GM18508 (cell line): Measurements from ENCODE around the gene LRRC4C.
A peak's percentile ranks its signal among the peaks of the same experiment; 100 is the strongest.

Experiments
- ATAC-seq: cut with Tn5 transposase; IDR thresholded peaks from one replicate; pipeline ENCODE4 v1.9.1; 2021; ENCODE audit warnings: moderate number of reproducible peaks; ENCODE audit not compliant: insufficient read depth, unreplicated experiment

LRRC4C gene

DNA sequence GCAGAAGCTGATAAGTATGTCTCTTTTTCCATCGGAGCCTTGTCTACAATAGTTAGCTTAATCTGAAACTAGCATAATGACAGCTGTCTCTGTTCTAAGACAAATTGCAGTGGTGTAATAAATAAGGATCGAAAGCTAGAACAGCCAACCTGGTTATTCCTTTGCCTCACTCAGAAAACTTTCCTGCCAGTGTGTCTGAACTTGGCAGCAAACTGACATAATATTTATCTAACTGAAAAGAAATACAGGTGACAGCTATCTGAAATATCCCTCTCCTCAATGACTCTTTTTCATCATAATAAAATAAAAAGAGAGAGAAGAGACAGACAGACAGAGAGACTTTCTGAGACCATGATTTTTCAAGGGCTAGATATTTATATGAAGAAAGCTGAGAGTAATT lies 642.5 kb downstream of the LRRC4C start:
- no peak for ATAC-seq

DNA sequence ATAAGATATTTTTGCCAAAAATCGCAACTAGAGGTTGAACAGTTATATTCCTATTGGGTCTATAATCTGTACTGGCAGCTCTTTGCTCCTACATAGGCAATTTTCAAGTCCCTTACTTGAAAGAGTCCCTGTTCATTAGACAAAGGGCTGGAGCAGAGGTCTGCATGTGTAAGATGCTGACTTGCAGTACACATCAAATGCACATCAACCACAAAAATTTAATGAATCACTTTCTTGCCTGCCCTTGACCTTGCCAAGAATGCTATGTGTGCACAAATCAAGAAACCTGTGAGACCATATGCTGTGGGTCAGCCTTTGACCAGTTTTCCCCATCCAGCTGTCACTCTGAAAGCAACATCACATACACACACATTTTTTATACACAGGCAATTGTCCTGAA lies 661.5 kb downstream of the LRRC4C start:
- ATAC-seq, result no peak

DNA sequence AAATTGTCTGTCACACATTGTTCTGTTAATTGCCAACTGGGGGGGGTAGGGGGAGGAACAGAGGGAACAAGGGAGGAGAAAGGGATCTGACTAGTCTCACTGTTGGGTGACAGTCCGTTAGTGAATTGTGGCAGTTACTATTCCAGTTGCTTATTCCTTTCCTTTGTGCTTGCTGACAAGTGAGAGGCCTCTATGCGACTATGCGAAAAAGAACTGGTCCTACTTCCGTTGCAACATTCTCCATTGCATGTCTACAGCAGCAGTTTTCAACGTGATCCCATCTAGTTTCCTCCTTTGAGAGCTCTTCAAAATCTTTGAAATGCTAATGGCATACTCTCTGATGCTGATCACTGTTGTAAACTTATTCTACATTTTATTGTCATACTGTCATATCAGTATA lies 672.2 kb downstream of the LRRC4C start:
- no peak for ATAC-seq

DNA sequence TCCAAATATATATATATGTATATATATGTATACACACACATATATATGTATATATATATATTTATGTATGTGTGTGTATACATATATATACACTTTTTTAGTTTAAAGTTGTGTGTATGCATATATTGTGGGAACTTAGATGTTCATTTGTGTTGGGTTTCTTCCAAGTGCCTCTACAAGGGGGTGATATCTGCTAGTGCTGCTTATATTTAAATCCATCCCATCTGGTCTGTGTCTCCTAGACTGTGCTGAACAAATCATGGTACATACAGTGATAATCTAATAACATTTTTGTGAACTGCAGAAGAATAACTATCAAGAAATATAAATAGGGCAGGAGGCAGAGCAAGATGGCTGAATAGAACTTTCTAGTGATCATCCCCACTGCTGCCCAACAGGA lies 696.4 kb downstream of the LRRC4C start:
- no peak for ATAC-seq

DNA sequence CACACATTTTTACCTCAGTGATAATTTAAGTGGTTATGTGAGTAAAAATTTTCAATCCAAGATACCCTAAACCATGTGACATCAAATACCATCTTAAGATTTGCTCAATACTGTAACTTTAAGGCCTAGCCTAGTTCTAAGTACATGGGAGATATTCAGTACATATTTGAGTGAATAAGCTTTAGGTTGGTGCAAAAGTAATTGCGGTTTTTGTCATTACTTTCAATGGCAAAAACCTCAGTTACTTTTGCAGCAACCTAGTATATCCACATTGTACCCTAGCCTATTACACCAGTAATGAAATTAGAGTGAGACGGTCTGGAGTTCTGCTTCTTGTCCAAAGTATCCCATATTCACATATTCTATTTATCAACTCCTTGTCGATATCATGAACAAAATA lies 700.1 kb downstream of the LRRC4C start:
- no peak for ATAC-seq

DNA sequence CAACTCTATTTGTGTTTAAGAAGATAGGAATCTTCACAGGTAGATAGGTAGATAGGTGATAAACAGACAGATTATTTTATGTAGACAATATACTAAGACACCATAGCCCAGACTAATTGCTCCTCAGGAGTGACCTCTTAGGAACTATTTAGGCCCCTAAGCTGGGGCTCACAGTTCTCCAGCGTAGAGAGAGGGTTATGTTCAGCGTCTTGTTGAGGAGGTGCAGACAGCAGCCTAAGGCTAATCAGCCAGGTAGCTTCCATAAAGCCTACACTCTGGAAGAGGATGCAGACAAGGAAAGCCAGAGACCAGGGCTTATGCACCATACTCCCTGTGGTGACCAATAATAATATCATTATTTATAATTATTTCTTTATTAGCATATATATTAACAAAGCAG lies 705.2 kb downstream of the LRRC4C start:
- ATAC-seq, result no peak

DNA sequence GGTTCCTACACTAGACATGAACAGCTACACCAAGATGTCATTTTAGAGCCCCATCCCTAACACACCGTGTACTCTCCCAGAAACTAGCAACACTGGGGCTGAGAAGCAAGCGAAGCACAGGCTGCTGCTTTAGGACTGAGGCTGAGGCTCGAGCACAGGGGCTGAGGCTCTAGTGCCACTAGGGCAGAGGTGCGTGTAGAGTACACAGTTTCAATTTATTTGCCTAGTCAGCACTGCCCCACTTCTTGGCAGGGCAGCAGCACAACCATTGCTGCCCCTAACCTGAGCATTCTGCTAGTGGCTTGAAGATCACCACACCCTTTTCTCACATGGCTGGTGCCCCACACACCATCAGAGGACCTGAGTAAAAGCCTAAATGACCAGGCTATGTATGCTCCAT lies 713.2 kb downstream of the LRRC4C start:
- ATAC-seq, result no peak

DNA sequence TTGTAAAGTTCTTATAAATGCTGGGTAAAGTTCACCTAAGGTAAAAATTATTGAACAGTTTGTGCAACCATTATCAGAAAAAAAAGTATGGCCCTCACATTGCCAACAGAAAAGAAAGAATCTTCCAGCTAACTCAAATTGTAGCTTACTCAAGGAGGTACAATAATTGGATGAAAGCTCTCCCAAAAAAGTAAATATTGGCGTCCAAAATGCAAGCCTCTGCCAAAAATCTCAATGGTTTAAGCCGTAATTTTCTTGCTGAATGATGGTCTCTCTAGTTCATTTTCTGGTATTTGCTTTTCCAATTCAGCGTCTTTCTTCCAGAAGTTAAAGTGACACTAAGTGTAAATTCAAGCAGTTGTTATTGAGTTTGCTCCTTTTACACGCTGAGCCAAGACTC lies 727.3 kb downstream of the LRRC4C start:
- ATAC-seq, result no peak

DNA sequence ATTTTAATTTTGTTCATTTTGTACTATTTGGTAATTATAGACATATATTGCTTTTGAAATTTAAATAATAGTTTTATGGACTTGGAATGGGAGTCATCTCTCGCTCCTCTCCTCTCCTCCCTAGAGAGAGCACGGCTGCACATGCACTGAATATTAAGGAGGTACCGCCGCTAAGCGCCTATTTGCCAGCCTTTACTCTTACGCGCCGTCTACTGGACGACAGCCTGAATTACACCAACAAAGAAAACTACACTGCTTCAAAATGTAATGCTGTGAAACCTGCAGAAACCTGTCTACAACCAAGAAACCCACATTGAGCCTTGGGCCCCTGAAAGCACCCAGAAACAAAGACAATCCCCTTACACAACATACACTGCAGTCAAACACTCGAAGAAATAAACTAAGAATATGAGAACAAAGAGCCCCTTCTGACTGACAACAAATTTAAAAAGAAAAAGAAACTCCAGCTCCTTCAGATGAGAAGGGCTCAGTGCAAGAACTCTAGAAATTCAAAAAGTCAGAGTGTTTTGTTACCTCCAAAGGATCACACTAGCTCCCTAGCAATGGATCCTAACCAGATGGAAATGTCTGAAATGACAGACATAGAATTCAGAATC lies 737.2 kb downstream of the LRRC4C start:
- no peak for ATAC-seq

DNA sequence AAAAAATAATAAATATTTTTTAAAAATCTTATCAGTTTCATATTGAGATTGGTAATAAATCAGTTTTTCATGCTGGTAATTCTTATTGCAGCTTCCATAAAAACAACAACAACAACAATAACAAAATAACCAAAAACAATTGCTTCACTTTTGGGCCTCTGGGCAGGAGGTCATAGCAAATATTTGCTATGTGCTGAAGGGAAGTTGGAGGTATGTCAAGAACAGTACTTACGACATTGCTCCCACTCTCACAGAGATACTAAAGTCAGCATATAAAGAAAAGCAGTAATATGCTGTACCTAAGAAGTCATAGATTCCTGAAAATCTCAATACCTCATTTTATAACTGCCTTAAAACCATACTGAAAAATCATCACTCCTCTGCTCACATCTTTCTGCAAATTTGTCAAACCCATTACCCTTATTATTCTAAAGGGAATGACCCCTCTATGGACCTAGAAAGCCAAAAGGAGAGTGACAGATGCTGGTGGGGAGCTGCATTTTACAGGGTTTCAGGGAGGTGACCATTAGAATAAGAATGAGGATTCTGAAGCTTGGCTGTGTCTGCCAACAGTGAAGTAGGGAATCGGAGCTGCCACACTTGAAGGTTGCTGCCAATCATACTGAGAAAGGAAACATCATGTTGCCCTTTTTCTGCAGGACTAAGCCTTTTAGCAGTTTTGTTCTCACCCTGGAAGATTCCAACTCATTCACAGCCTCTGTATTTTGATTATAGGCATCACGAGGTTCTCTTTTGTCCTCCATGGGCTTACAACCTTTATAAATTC lies 742.9 kb downstream of the LRRC4C start:
- ATAC-seq, result no peak

DNA sequence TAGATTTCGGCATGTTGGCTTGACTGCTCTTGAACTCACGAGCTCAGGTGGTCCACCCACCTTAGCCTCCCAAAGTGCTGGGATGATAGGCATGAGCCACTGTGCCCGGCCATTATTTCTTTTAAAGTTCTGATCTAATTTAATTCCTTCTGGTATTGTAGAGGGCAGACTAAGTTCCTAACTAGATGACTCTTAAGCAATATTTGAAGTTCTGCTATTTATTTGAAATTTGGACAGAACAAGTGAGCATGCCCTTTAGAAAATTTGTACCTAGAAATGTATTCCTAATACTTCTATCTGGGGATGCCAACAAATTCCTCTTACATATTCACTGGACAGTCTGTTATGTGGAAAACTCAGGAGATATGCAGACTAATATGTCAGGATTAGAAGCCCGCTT lies 746.4 kb downstream of the LRRC4C start:
- ATAC-seq, result no peak

DNA sequence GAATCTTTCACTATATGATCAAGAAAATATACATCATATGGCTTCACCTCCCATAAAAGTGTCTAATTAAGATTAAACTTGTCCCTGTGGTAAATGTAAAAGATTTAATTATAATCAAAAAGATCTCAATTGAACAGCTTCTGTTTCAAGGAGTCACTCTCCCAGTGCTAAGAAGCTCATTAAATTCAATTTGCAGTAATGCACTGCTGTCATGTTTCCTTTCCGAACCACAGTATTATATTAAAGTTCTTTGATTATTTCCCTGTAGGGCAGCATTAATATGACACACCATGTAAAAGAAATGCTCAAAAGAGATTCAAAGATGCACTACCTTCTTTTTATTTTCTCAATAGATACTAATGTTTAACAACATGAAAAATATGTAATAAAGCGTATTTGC lies 758.4 kb downstream of the LRRC4C start:
- no peak for ATAC-seq

DNA sequence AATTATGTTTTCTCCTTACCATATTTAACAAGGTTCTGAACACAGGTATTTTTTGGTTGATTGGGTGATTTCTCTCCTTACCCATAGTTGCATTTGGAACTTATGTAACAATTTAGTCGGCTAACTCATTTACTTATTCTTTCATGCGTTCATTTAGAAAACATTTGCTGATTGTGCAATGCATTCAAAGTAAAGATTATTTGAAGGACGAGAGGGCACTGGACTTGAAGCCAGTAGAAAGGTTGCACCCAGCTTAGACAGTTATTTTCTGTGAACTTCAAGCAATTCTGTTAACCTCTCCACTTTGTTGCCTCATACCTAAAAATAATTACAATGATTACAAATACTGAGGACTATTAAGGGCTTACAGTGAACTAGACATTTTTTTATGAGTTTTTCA lies 769.6 kb downstream of the LRRC4C start:
- ATAC-seq, result no peak

DNA sequence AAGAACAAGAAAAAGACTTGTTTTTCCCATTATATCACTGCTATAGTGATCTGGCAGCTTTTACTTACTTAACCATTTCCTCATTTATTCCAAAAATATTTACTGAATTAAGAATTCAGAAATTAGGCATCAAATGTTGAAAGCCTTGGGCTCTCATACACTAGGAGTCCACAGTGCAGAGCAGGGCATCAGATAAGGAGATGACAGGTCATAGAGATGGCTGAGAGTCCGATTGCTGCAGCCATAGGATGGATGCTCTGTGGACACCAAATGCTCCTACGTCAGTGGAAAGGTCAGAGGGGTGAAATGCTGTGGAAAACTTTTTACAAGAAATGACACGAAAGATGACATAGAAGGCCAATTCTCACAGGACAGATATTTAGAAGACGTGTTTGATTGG lies 771.1 kb downstream of the LRRC4C start:
- ATAC-seq, result no peak

DNA sequence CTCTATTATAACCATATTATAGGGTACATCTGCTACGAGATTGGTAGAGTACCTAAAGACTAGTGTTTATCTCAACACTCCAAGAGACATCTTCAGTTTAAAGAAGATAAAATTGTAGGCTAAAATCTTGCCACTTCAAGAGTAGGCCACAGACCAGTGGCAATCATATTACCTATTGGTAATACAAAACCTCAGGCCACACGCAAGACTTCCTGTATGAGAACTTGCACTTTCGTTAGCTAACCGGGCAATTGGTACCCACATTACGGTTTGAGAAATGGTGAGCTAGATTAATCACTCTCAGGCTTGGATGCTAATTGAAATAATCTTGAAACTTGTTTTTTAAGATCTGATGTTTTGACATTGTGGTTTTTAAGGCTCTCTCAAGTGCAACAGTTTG lies 772.7 kb downstream of the LRRC4C start:
- no peak for ATAC-seq

DNA sequence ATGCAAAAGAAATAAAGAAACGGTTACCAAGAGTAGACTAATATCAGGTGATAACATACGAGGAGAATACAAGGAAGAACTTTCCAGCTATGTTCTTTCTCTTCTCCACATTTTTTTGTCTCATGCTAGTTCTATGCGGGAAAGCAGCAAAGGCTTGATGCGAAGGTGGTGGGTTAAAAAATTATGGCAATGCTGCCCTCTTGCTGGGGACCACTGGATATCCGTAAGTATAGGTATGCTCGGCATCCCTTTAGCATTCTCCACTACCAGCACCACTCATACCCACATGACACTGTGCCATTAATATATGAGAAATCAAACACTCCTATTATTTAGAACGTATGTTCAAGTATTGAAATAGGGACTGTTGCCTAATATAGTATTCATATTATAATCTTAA lies 776.4 kb downstream of the LRRC4C start:
- no peak for ATAC-seq

DNA sequence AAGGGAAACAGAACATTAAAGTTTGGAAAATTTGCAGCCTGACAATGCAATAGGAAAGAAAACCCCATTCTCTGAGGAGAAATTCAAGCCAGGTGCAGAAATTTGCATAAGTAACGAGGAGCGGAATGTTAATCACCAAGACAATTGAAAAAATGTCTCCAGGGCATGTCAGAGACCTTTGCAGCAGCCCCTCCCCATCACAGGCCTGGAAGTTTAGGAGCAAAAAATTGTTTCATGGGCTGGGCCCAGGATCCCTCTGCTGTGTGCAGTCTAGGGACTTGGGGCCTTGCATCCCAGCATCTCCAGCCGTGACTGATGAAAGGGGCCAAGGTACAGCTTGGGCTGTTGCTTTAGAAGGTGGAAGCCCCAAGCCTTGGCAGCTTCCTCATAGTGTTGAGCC lies 780.2 kb downstream of the LRRC4C start:
- no peak for ATAC-seq

DNA sequence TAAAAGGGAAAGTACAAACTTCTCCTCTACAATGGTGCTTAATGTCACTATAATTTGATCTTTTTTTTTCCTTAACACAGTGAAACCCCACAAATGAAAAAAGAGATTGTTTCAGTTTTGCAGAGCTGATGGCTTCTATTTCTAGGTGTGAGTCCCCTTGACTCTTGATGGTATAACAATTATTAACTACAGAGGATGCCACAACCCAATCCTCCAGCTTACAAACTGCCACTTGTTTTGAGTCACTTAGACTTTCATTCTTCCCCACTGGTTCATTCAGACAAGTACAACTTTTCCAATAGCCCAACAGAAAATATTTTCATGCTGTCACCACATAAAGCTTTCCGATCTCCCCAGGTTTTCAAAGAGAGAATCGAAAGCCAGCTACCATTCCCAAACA lies 812.2 kb downstream of the LRRC4C start:
- ATAC-seq, result peak; percentile 95

DNA sequence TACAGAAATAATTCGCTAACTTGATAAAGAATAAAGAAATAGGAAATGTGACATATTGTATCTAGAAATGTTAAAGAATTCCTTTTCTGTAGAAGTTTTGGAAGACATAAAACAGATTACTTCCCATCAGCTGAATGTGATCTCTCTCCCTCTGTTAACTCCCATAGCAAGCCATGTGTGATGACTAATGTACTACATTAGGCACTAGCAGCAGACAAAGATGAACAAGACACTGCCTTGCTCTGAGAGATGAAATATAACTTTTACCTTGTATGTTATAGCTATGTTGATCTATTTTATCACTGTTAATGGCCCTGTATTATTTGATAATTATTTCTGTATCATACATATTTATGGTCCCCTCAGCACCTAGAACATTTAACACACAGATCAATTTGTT lies 817.2 kb downstream of the LRRC4C start:
- ATAC-seq, result no peak

DNA sequence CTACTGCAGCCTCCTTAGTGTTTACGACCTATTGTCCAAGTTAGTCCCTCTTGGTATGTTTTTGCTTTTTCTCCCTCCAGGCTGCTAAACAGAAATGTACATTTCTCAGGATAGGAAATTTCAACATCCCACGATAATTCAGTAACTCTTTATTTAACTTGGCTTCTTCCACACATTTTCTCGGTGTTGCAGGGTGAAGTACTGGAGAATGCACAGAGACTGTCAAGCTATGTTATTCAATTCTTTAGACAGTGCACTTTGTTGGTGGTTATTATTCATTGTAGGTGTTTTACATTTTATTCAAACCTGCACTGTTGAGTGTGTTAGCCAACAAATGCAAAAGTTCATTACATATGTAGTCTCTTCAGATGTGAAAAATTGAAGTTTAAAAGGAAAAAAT lies 839.8 kb downstream of the LRRC4C start:
- ATAC-seq, result no peak

DNA sequence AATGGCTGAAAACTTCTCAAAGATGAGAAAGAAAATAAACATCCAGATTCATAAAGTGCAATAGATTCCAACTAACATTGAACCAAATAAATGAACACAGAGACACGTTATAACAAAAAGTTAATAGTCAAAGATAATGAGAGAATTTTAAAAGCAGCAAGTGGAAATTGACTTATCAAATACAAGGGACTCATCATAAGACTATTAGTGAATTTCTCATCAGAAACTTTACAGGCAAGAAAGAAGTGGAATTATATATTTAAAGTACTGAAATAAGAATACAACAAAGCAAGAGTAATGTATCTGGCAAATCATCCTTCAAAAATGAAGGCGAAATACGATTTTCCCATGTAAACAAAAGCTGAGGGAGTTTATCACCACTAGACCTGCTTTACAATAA lies 852.7 kb downstream of the LRRC4C start:
- ATAC-seq, result no peak

DNA sequence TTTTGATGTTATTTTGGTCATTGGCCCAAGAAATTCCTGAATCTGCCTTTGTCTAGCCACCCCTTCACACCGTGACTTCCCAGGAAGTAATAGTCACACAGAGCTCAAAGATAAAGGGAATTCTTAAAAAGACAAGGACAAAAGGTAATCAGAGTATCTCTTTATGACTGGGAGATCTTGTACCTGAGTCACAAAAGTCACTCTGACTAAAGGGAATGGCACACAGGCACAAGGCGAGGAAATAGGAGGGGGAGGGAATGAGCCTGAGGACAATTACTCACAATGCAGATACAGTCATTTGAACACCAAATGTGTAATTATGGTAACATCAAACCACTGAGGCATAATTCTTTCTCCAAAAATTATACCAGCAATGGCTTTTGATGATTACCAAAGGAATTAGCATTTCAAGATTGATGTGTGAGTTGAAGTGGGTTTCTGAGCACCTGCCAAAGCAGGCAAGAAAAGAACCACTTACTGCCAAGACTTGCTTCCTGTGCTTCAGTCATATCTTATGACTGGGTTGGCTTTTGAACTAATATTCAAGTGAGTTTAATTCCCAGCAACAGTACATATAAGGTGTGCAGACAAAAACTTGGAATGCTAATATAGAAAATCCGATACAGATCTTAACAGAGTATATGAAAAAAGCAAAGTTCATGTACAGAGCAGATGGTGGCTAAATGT lies 856.4 kb downstream of the LRRC4C start:
- no peak for ATAC-seq
